HG02798 (cell line): Measurements from ENCODE around the gene LAMTOR4.
A peak's percentile ranks its signal among the peaks of the same experiment; 100 is the strongest.
"Not testable (repeated sequence)": the region's sequence is repeated elsewhere in the genome, so short reads cannot be mapped to it uniquely, and the experiment has no call there.

Source experiments
- ATAC-seq: cut with Tn5 transposase; IDR thresholded peaks from one replicate; pipeline ENCODE4 v1.9.1; 2021; ENCODE audit warnings: mild to moderate bottlenecking; ENCODE audit not compliant: unreplicated experiment, poor library complexity

LAMTOR4 gene

DNA sequence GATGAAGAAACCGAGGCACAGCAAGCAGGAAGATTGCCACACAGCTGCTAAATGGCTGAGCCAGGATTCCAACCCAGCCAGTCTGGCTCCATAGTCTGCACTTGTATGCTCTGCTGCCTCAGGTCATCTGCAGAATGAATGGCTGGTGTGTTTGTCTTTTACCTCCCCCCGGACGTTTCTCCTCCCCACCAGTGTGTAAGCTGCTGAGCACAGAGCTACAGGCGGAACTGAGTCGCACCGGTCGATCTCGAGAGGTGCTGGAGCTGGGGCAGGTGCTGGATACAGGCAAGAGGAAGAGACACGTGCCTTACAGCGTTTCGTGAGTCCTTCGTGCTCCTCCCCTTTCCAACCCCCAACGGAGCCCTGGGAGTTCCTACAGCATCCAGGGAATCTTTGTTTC, 26.7 kb upstream of the LAMTOR4 start:
- ATAC-seq = no peak

DNA sequence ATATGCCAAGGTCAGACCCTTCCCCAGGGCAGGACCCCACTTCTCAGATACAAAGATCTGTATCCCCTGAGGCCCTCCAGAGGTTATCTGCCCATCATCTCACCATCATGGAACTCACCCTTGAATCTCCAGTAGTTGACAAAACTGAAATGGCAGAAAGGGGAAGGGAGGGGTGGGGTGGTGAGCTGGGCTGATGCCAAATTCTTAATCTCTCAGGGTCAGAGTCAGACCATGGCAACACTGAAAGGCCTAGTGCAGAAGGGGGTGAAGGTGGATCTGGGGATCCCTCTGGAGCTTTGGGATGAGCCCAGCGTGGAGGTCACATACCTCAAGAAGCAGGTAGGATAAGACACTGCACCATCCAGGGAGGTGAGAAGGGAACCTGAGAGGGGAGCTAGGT, 26.1 kb upstream of the LAMTOR4 start:
- ATAC-seq = no peak

DNA sequence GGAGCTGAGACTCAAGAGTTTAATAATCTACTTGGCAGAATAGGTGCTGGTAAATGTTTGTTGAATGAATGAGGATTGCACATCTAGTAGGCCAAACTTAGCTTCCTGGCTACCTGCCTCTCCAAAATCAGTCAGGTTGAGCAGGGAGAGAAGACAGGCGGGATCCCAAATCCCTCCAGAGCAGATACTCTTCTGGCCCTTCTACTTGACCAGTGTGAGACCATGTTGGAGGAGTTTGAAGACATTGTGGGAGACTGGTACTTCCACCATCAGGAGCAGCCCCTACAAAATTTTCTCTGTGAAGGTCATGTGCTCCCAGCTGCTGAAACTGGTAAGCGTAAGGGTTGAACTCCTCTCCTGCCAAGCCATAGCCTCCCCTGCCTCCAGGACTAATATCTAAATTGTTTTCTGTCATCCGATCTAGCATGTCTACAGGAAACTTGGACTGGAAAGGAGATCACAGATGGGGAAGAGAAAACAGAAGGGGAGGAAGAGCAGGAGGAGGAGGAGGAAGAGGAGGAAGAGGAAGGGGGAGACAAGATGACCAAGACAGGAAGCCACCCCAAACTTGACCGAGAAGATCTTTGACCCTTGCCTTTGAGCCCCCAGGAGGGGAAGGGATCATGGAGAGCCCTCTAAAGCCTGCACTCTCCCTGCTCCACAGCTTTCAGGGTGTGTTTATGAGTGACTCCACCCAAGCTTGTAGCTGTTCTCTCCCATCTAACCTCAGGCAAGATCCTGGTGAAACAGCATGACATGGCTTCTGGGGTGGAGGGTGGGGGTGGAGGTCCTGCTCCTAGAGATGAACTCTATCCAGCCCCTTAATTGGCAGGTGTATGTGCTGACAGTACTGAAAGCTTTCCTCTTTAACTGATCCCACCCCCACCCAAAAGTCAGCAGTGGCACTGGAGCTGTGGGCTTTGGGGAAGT, 24.2 kb upstream of the LAMTOR4 start:
- no peak for ATAC-seq

DNA sequence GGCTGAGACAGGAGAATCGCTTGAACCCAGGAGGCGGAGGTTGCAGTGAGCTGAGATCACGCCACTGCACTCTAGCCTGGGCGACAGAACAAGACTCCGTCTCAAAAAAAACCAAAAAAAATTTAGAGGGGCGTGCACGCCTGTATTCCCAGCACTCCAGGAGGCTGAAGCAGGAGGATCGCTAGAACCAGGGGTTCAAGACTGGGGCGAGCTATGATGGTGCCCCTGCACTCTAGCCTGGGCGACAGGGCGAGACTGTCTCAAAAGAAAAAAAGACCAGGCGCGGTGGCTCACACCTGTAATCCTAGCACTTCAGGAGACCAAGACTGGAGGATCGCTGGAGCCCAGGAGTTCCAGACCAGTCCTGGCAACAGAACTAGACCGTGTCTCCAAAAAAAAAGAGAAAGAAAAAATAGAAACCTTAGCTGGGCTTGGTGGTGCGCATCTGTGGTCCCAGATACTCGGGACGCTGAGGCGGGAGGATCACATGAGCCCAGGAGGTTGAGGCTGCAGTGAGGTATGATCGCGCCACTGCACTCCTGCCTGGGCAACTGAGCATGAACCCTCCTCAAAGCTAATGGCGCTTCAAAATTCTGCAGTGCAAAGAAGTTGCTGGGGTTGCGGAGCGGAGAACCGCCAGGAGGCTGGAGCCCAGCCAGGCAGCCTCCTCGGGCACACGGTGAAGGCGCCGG, 22.3 kb upstream of the LAMTOR4 start:
- ATAC-seq = no peak

DNA sequence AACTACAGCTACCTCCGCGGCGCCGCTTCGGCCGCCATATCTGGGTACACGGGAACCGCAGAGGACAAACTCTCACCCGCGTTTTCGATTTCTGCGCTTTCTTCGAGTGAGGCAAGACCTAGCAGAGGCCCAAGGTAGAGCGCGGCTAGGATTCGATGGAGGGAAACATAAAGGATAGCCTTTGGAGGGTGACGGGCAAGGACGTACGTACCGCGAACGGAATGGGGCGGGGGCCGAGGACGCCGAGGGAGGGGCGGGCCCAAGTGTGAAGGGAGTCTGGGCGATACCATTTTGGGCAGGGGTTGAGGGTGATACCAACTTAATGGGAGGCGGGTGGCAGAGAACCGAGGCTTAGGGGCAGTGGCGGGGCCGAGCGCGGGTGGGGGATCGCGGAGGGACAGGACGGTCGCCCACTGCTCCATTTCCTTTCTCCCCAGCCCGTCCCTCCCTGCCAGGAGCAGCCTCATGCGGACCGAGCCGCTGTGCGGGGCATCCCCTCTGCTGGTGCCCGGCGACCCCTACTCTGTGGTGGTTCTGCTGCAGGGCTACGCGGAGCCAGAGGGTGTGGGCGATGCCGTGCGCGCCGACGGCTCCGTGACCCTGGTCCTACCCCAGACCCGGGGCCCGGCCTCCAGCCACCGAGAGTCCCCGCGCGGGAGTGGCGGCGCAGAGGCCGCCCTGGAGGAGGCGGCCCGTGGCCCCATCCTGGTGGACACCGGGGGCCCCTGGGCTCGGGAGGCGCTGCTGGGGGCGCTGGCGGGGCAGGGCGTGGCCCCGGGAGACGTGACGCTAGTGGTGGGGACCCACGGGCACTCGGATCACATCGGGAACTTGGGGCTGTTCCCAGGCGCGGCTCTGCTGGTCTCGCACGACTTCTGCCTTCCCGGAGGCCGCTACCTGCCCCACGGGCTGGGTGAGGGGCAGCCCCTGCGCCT, 21.5 kb upstream of the LAMTOR4 start, which contains the start of gene MBLAC1:
Gene MBLAC1, plus strand, starts transcription at position 37 of the 935 bp plus-strand sequence. Its CDS starts 429 bp downstream, at position 466.
- ATAC-seq = peak; percentile 66

DNA sequence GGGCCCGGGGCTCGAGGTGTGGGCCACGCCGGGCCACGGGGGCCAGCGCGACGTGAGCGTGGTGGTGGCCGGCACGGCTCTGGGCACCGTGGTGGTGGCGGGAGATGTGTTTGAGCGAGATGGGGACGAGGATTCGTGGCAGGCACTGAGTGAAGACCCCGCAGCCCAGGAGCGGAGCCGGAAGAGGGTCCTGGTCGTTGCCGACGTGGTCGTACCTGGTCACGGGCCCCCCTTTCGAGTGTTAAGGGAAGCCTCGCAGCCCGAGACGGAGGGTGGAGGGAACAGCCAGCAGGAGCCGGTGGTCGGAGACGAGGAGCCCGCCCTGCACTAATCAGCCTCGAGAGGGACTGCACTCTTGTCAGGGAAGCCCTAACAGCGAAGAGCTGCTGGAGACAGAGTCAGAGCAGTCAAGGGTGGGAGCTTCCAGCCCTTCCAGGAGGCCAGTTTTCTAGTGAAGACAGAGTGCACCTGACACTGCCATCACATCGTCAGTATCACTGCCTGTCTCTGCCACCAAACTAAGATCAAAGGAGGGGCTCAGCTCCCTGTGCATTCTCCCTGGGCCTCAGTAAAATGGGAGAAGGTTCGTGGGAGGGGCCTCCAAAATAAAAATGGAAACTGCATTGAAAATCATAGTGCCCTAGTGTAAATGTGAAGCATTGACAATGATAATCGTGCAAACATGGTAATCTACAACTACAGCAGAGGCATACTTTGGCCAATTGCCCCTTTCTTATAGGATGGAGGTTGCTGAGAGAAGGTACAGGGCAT, 20.7 kb upstream of the LAMTOR4 start:
- ATAC-seq = no peak

DNA sequence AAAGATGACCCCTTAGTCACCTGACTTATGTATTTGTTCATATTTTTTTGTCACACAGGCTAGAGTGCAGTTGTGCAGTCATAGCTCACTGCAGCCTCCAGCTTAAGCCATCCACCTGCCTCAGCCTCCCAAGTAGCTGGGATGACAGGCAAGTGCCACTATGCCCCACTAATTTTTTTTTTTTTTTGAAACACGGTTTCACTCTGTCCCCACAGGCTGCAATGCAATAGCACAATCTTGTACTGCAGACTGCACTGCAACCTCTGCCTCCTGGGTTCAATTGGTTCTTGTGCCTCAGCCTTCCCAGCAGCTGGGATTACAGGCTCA, 20.1 kb upstream of the LAMTOR4 start:
- no peak for ATAC-seq

DNA sequence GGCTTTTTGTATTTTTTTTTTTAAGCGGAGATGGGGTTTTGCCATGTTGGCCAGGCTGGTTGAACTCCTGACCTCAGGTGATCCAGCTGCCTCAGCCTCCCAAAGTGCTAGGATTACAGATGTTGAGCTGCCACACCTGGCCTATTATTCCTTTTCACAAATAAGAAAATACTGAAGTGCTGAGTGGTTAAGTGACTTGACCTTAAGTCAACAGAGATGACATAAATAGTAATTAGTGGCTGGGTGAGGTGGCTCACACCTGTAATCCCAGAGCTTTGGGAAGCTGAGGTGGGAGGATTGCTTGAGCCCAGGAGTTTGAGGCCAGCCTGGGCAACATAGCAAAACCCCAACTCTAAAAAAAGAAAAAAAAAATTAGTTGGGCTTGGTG, 18.5 kb upstream of the LAMTOR4 start:
- ATAC-seq = not testable (repeated sequence)

DNA sequence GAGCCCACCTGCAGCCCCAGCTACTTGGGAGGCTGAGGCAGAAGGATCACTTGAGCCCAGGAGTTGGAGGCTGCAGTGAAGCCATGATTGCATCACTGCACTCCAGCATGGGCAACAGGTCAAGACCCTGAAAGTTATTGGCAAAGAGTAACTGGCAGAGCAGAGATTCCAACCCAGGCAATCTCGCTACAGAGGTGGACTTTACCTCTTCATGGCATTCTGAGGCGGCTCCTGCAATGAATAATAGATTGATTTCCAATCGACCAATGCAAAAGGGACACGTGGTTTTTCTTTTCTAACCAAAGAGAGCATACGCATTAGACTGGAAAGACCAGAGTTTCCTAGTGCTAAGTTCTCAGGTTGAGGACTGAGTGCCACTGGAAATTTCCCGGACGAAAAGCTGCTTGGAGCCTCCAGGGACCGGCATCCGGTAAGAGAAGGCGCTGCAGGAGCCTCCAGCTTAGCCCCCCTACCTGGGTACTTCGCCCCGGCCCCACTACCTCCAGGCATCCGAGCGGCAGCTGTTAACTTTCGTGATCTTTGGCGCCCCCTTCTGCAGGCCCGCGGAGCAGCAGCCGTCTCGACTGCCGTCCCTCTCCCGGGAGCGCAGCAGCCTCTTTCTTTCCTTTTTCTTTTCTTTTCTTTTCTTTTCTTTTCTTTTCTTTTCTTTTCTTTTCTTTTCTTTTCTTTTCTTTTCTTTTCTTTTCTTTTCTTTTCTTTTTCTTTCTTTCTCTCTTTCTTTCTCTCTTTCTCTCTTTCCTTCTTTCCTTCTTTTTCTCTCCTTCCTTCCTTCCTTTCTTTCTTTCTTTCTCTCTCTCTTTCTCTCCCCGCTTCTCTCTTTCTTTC, 17.9 kb upstream of the LAMTOR4 start:
- no peak for ATAC-seq

DNA sequence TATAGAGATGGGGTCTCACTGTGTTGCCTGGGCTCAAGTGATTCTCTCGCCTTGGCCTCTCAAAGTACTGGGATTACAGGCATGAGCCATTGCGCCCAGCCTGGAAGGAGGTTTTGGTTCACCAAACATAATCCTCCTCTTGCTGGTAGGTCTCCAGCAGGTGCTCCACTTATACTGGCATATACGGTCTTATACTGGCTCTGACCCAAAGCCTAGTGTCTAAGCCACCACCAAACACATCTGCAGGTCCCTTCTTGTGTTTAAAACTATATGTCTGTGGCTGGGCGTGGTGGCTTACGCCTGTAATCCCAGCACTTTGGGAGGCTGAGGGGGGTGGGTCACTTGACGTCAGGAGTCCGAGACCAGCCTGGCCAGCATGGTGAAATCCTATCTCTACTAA, 16.6 kb upstream of the LAMTOR4 start:
- no peak for ATAC-seq

DNA sequence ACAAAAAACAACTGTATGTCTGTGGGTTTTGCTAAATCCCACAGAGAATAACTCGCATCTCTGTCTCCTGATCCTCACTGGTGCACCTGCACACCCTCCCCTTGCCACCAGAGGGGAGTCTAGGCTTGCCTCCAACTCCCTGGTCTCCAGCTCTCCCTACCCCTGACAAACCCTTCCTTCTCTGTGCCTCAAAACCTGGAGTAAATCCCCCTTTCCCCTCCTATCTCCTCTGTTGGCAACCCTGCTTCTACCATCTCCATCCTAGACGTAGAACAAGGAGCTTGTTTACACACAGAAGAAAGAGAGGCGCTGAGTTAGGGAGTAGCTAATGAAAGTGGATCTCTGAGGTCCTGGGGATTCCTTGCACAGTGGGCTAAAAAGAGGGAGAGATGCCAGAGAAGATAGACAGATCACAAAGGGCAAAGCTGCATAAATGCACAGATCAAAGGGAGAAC, 16.0 kb upstream of the LAMTOR4 start:
- peak; percentile 76 for ATAC-seq

DNA sequence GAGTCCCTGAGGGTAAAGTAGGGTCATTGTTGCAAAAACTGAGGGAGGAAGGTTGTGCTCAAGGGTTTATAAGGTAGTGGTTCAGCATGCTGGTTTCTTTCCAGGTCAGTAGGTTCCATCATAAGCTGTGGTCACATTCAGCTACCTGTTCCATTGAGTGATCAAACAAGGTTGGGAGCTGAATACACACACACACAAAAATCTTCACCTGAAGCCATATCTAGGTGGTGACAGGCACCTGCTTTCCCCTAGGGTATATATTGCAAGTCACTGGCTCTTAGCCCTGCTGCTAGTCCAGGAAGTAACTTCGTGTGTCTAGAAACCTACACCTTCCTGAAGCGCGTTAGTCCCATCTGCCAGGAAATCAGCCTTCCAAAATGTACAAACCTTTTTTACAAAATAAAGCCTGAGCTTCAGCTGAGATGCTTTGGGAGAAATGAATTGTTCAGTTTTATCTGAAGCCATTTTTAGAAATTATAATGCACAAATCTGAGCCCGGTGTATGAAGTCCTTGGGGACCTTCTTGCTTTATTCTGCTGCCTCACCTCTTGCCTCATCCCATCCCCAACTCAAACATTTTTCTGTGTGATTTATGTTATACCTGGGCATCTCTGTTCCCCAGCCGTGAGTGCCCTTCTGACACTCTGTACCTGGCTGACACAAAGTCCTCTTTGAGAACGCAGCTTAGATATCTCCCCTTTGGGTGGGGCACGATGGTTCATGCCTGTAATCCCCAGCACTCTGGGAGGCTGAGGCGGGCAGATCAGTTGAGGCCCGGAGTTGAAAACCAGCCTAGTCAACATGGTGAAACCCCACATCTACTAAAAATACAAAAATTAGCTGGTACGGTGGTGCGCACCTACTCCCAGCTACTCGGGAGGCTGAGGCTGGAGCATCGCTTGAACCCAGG, 10.6 kb upstream of the LAMTOR4 start:
- no peak for ATAC-seq

DNA sequence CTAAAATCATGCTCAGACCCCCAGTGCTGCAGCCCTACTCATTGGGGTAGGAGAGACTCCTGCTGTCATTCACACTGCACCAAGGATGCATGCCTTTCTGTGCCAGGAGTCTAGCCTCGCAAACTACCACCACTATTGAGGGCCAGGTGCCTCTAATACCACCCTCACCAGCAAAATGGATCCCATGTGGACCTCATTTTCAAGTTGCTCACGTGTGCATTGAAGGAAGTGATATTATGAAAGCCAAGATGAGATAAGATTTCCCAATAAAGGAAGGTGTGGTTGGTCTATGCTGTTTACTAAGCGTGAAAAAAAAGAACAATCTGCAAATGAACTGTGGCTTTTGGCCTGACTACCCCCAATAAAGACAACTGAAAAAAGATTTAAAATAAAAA, 7.2 kb upstream of the LAMTOR4 start:
- ATAC-seq = no peak

DNA sequence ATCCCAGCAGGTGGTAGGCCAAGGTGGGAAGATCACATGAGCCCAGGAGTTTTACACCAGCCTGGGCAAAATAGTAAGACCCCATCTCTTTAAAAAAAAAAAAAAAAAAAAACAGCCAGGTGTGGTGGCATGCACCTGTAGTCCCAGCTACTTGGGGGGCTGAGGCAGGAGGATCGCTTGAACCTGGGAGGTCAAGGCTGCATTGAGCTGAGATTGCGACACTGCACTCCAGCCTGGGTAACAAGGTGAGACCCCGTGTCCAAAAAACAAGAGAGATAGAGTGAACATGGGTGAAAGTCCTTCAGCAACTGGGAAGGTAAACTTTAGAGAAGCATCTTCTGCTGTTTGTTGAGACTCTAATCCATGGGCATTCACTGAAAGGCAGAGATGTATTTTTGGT, 6.3 kb upstream of the LAMTOR4 start:
- no peak for ATAC-seq

DNA sequence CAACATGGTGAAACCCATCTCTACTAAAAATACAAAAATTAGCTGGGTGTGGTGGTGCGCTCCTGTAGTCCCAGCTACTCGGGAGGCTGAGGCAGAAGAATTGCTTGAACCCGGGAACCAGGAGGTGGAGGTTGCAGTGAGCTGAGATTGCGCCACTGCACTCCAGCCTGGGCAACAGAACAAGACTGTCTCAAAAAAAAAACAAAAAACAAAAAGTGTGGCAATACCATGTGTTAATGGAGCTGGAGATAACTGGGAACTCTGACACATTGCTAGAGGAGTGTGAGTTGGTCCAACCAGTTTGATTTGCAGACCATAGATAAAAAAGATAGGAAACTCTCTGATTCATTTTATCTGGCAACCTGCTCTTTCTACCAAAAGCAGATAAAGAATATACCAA, 2.4 kb upstream of the LAMTOR4 start:
- ATAC-seq = not testable (repeated sequence)

DNA sequence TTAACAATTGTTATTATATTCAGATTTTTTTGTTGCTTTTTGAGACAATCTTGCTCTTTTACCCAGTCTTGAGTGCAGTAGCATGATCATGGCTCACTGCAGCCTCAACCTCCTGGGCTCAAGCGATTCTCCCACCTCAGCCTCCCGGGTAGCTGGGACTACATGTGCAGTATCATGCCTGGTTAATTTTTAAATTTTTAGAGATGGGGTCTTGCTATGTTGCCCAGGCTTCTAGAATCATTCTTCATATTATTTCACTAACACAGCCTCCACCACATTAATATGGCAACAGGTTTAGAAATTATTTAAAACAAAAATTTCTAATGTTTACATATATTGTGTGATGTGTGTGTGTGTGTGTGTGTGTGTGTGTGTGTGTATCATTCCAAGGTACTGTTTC, 1.4 kb upstream of the LAMTOR4 start:
- no peak for ATAC-seq

DNA sequence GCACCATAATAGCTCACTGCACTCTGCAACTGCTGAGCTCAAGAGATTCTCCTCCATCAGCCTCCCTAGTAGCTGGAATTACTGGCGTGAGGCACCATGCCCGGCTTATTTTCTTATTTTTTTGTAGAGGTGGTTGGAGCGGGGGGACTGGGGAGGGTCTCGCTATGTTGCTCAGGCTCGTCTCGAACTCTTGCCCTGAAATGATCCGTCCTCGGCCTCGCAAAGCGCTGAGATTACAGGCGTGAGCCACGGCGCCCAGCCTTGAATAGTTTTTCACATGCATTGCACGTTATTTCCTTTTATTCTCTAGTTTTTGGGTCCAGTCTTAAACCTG, 526 bp upstream of the LAMTOR4 start:
- ATAC-seq = no peak

DNA sequence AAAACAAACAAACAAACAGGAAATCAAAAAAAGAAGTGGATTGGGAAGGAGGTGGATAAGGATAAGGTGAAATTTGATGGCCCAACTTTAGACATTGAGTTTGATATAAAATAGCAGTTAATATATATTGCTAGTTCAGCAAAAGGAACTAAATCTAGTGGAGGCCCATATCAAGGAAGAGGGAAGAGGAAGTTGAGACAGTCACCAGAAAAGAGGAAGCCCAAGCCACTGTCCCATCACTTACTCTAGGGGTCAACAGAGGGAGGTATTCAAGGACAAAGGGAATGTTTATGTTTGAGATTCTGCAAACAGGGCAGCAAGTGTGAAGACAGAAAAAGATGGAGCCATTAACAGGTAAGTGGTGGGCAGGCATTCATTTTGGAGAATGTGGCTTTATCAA, 3.7 kb downstream of the LAMTOR4 start:
- no peak for ATAC-seq
